HFFc6 (cell line): Measurements from ENCODE around the gene TIGD2. TPM values are rescaled to one million over a fixed set of nuclear protein-coding genes. Genes with fewer than 3 reads are reported as not detected.

Experiments used
- DNase-seq: peaks from one replicate; pipeline ENCODE4 v3.0.0-alpha.2; 2018
- H3K27ac Mint-ChIP-seq: 2 replicates; pipeline ENCODE4 v1.8.0; 2020; ENCODE audit warnings: mild to moderate bottlenecking, mixed read lengths
- H3K27me3 Mint-ChIP-seq: 2 replicates; pipeline ENCODE4 v1.8.0; 2021; ENCODE audit warnings: mild to moderate bottlenecking, moderate library complexity, mixed read lengths; ENCODE audit not compliant: insufficient read depth
- H3K36me3 Mint-ChIP-seq: 2 replicates; pipeline ENCODE4 v1.8.0; 2021; ENCODE audit warnings: low read depth, mixed read lengths
- H3K4me1 Mint-ChIP-seq: 2 replicates; pipeline ENCODE4 v1.8.0; 2020; ENCODE audit warnings: low read depth, mixed read lengths
- H3K4me3 Mint-ChIP-seq: 2 replicates; pipeline ENCODE4 v1.8.0; 2020; ENCODE audit warnings: mild to moderate bottlenecking, moderate library complexity, mixed read lengths
- H3K9me3 Mint-ChIP-seq: 2 replicates; pipeline ENCODE4 v1.8.0; 2020; ENCODE audit warnings: mild to moderate bottlenecking, mixed read lengths
- total RNA-seq, 6 experiments: library from RNA; stranded (reverse); fragmentation: NEBNext Ultra II Directional; extraction: Animal tissue kit (Norgen Biotek cat#: 25700); gene quantifications; 2 replicates in 1 of 6; 3 replicates in 5 of 6; pipeline ENCODE4 v1.2.3, GENCODE V29; 2021
- TF ChIP-seq, protein P1 (sequence below): fragments of 200-600 bp; sonication (generic); IDR thresholded peaks from 2 replicates; pipeline ENCODE4 v1.5.0; 2021; ENCODE audit warnings: antibody characterized with exemption, mild to moderate bottlenecking

TIGD2 gene
- total RNA-seq, 6 experiments from 2014 or later = 8.7 to 12.1 (median 10.5) TPM

DNA sequence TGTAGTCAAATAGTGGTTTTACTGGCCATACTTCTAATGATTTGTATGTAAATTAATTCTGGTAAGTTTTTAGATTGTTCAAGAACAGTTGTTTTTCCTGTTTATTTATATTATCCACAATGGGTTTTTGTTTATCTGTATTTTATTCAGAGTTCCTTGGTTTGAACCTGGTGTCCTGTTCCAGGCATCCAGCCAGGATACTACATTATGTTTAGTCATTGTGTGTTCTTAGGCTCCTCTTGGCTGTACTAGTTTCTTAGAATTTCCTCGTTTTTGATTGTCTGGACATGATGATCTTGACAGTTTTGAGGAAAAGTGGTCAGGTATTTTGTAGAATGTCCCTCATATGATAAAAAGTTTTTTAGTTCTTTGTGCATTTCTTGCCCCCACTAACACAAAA is 7.8 kb downstream of the TIGD2 start:
- peak overlapping the region; percentile 71 for H3K27ac Mint-ChIP-seq
- H3K4me1 Mint-ChIP-seq = peaks cover 36% of the 10 kb centered on the region

DNA sequence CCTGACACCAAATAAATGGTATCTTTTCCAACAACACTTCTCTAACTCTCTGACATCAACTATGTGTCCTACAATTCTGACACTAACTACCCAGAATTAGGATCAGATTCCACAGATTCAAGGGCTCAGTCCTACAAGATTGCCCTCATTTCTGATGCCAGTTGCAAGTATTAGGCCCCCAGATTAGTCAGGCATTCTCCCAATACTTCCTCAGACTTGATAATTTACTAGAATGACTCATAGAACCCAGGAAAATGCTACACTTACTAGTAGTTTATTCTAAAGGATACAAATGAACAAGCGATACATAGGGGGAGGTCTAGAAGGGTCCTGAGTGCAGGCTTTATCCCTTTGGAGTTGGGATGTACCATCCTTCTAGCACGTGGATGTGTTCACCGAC is 8.5 kb downstream of the TIGD2 start:
- H3K27ac Mint-ChIP-seq = peak overlapping the region; percentile 71
- H3K36me3 Mint-ChIP-seq = no peaks in the 10 kb centered on the region; the same call in none of the 2 replicates
- DNase-seq = peak; percentile 49
- peaks cover 36% of the 10 kb centered on the region for H3K4me1 Mint-ChIP-seq
- H3K4me3 Mint-ChIP-seq = no peak overlapping the region
- TF ChIP-seq, protein P1, sequence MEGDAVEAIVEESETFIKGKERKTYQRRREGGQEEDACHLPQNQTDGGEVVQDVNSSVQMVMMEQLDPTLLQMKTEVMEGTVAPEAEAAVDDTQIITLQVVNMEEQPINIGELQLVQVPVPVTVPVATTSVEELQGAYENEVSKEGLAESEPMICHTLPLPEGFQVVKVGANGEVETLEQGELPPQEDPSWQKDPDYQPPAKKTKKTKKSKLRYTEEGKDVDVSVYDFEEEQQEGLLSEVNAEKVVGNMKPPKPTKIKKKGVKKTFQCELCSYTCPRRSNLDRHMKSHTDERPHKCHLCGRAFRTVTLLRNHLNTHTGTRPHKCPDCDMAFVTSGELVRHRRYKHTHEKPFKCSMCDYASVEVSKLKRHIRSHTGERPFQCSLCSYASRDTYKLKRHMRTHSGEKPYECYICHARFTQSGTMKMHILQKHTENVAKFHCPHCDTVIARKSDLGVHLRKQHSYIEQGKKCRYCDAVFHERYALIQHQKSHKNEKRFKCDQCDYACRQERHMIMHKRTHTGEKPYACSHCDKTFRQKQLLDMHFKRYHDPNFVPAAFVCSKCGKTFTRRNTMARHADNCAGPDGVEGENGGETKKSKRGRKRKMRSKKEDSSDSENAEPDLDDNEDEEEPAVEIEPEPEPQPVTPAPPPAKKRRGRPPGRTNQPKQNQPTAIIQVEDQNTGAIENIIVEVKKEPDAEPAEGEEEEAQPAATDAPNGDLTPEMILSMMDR = no peak
- H3K9me3 Mint-ChIP-seq = no peaks in the 10 kb centered on the region
- H3K27me3 Mint-ChIP-seq = no peaks in the 10 kb centered on the region; the same call in none of the 2 replicates

More for the DNA sequence above, 7.8 kb downstream of the TIGD2 start:
- TF ChIP-seq, protein P1 = no peak
- Mint-ChIP-seq H3K9me3 (no peaks in the 10 kb centered on the region), H3K36me3 (peaks cover 2% of the 10 kb centered on the region), H3K4me3 (no peak overlapping the region), H3K27me3 (no peaks in the 10 kb centered on the region; the same call in 1 of the 2 replicates)
- DNase-seq = peak; percentile 55

DNA sequence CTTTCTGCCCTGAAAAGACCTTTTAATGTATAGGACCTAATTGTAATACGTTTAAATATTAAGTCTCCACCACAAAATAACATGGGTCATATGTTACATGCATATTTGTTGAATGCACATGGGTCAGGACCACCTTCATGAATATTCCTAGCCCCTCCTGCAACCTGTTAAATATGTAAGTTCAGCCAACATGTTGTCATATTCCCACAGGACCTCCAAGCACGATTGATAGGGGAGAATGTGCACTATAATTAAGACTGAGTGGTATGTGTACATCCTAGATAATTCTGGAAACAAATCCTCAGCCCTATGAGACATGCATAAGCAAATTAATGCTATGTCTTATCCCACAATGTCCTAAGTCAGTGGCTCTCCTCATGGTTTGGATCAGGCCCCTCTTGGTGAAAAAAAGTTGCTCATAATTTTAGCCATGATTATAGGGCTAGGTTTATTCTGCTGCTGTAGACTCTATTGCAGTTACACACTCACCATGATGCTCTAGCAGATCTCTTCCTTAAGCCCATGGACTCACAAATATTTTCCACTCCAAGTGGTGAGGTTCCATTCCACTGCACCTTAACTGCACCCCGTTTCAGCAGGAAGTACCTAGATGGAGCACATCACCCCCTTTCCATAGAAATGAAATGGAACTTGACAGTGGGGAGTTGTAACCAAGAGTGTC is 10.2 kb downstream of the TIGD2 start:
- Mint-ChIP-seq H3K4me3 (no peak overlapping the region), H3K36me3 (no peaks in the 10 kb centered on the region; the same call in 1 of the 2 replicates), H3K27me3 (peaks cover 4% of the 10 kb centered on the region), H3K4me1 (peaks cover 36% of the 10 kb centered on the region), H3K27ac (no peak overlapping the region), H3K9me3 (no peaks in the 10 kb centered on the region)
- TF ChIP-seq, protein P1 = no peak
- no peak for DNase-seq

DNA sequence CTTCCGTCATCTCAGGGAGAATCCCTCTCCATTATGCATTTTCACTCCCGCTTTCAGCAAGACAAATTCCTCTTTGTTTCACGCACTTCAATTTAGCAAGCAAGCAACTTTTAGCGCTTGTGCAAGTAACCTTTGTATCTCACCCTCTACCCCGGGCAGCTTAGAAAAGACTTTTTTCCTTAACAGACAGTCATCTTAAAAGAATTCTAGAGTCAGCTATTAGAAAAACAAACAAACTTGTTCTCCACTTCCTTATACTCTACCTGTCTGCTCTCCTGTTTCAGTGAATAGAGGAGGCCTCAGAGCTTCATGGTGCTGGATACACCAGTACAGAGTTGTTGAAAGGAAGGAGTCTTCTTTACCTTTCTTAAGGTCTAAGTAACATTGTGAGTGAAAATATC is 12.1 kb downstream of the TIGD2 start:
- H3K4me3 Mint-ChIP-seq = no peak overlapping the region
- DNase-seq = no peak
- H3K27ac Mint-ChIP-seq = no peak overlapping the region
- peaks cover 4% of the 10 kb centered on the region for H3K27me3 Mint-ChIP-seq
- H3K36me3 Mint-ChIP-seq = no peaks in the 10 kb centered on the region
- TF ChIP-seq, protein P1 = no peak
- peaks cover 40% of the 10 kb centered on the region for H3K4me1 Mint-ChIP-seq
- H3K9me3 Mint-ChIP-seq = no peaks in the 10 kb centered on the region

DNA sequence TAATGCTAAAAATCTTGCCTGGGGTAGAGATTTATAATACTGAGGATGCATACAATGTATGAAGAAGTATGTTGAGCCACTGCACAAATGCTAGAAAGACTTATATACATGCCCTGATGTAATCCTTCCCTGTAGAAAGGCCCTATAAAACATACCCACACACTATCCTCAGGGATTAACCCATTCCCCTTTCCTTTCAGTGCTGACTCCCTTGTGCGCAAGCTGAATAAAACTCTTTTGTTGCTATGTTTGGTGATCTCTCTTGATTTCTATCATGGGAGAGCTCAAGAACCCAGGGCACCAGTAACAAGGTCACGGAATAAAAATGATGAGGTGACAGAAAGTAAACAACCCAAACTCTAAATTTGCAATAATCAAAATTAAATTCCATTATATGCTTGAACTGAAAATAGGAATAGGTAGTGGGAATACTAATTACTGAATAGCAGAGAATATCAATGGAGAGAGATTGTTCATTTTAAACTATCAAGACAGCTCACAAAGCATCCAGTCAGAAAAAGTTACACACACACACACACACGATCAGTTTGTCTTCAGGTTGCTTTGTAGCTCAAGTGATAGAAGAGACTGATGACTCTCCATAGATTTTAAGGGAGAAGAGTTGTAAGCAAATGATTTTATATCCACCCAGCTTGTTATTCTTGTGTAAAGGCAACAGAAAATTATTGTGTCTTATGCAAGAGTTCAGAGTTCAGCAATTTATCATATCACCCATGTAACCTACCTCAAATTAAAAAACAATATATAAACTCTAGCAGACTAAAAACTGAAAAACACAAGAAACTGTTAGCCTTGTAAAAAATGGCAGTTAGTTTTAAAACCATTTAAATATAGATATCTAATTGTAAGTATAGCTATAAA is 14.8 kb downstream of the TIGD2 start:
- no peak for DNase-seq
- Mint-ChIP-seq H3K27ac (no peak overlapping the region), H3K27me3 (peaks cover 4% of the 10 kb centered on the region), H3K36me3 (no peaks in the 10 kb centered on the region), H3K9me3 (no peaks in the 10 kb centered on the region), H3K4me1 (peaks cover 43% of the 10 kb centered on the region), H3K4me3 (no peak overlapping the region)
- TF ChIP-seq, protein P1 = no peak
